HUES48 (cell line): ENCODE measurements around the gene COX10.
"Not testable (repeated sequence)": the region's sequence is repeated elsewhere in the genome, so short reads cannot be mapped to it uniquely, and the experiment has no call there.

Source experiments
- H3K27ac ChIP-seq: one replicate; pipeline ENCODE4 v1.7.0; 2013; ENCODE audit warnings: low read depth, low read length, inconsistent platforms
- H3K27me3 ChIP-seq: 2 replicates; pipeline ENCODE4 v1.6.1; 2013; ENCODE audit warnings: mild to moderate bottlenecking, low read length; ENCODE audit not compliant: control insufficient read depth, insufficient read depth
- H3K36me3 ChIP-seq: 2 replicates; pipeline ENCODE4 v1.6.1; 2013; ENCODE audit warnings: low read length; ENCODE audit not compliant: control insufficient read depth, insufficient read depth
- H3K4me1 ChIP-seq: 2 replicates; pipeline ENCODE4 v1.6.1; 2013; ENCODE audit warnings: mild to moderate bottlenecking, low read length; ENCODE audit not compliant: control insufficient read depth, insufficient read depth
- H3K4me3 ChIP-seq: 2 replicates; pipeline ENCODE4 v1.5.1; 2013; ENCODE audit warnings: mild to moderate bottlenecking, low read depth, low read length
- H3K9ac ChIP-seq: 2 replicates; pipeline ENCODE4 v1.6.1; 2013; ENCODE audit warnings: mild to moderate bottlenecking, low read depth, low read length, moderate library complexity
- H3K9me3 ChIP-seq: 2 replicates; pipeline ENCODE4 v1.6.1; 2013; ENCODE audit warnings: low read length; ENCODE audit not compliant: control insufficient read depth, insufficient read depth

COX10 gene

GRCh38 chr17:14069251-14070021, at the start of gene COX10:
TSS of gene COX10 (plus strand) at chr17:14069504. CDS start at chr17:14069606, 102 bp downstream.
- Histone ChIP-seq H3K36me3 (peaks cover 11% of the 10 kb centered on the region), H3K9me3 (0 out of 2 replicates have a peak, but pooled peaks cover 3% of the 10 kb centered on the region), H3K4me3 (peak within 1 kb of the TSS; percentile 90), H3K27ac (peak within 1 kb of the TSS; percentile 88), H3K9ac (peak within 1 kb of the TSS; percentile 93), H3K27me3 (no peaks in the 10 kb centered on the region), H3K4me1 (no peaks in the 10 kb centered on the region; the same call in 1 of the 2 replicates)

GRCh38 chr17:14021651-14022294, 47.5 kb upstream of the COX10 start:
- H3K27ac ChIP-seq, H3K9me3 ChIP-seq, H3K4me3 ChIP-seq, H3K9ac ChIP-seq, H3K4me1 ChIP-seq, H3K36me3 ChIP-seq, H3K27me3 ChIP-seq: not testable (repeated sequence)

DNA sequence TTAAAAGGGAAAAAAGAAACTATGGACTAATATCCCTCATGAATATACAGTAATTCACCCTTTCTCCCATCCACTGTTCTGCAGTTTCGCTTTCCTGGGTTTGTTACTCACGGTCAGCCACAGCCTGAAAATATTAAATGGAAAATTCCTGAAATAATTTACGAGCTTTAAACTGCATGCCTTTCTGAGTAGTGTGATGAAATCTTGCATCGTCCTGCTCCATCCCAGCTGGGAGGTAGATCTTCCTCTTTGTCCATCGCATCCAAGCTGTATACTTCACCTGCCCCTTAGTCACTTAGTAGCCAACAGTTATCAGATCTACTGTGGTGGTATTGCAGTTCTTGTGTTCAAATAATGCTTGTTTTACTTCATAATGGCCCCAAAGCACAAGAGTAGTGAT, 39.5 kb upstream of the COX10 start:
- not testable (repeated sequence) for H3K9me3 ChIP-seq, H3K4me1 ChIP-seq, H3K27ac ChIP-seq, H3K4me3 ChIP-seq, H3K9ac ChIP-seq, H3K27me3 ChIP-seq
- H3K36me3 ChIP-seq: peaks cover 14% of the 10 kb centered on the region

GRCh38 chr17:14032234-14032633, 37.1 kb upstream of the COX10 start:
- peaks cover 14% of the 10 kb centered on the region for H3K36me3 ChIP-seq
- no peak overlapping the region for H3K27ac ChIP-seq
- H3K4me3 ChIP-seq: no peak overlapping the region
- H3K9ac ChIP-seq: no peak overlapping the region
- H3K27me3 ChIP-seq: no peaks in the 10 kb centered on the region
- no peaks in the 10 kb centered on the region for H3K4me1 ChIP-seq
- no peaks in the 10 kb centered on the region for H3K9me3 ChIP-seq

- Histone ChIP-seq H3K27ac (no peak overlapping the region), H3K36me3 (peaks cover 14% of the 10 kb centered on the region), H3K9ac (no peak overlapping the region), H3K4me3 (no peak overlapping the region), H3K27me3 (no peaks in the 10 kb centered on the region), H3K4me1 (no peaks in the 10 kb centered on the region), H3K9me3 (no peaks in the 10 kb centered on the region)
These were observed 36.1 kb upstream of the COX10 start for GRCh38 chr17:14033166-14033565.

GRCh38 chr17:14037453-14037852, 31.9 kb upstream of the COX10 start:
- H3K9me3 ChIP-seq: no peaks in the 10 kb centered on the region
- no peak overlapping the region for H3K9ac ChIP-seq
- H3K36me3 ChIP-seq: peaks cover 11% of the 10 kb centered on the region
- no peak overlapping the region for H3K27ac ChIP-seq
- no peak overlapping the region for H3K4me3 ChIP-seq
- no peaks in the 10 kb centered on the region for H3K27me3 ChIP-seq
- H3K4me1 ChIP-seq: no peaks in the 10 kb centered on the region

- Histone ChIP-seq H3K9ac (no peak overlapping the region), H3K27me3 (no peaks in the 10 kb centered on the region), H3K27ac (no peak overlapping the region), H3K9me3 (no peaks in the 10 kb centered on the region), H3K36me3 (peaks cover 9% of the 10 kb centered on the region), H3K4me1 (no peaks in the 10 kb centered on the region), H3K4me3 (no peak overlapping the region)
These were observed 31.1 kb upstream of the COX10 start for GRCh38 chr17:14038206-14038605.

- no peaks in the 10 kb centered on the region for H3K36me3 ChIP-seq
- H3K4me1 ChIP-seq: no peaks in the 10 kb centered on the region
- H3K9ac ChIP-seq: no peak overlapping the region
- no peaks in the 10 kb centered on the region for H3K9me3 ChIP-seq
- no peak overlapping the region for H3K27ac ChIP-seq
- H3K27me3 ChIP-seq: no peaks in the 10 kb centered on the region
- H3K4me3 ChIP-seq: no peak overlapping the region
These were observed 26.9 kb upstream of the COX10 start for GRCh38 chr17:14042411-14042810.

DNA sequence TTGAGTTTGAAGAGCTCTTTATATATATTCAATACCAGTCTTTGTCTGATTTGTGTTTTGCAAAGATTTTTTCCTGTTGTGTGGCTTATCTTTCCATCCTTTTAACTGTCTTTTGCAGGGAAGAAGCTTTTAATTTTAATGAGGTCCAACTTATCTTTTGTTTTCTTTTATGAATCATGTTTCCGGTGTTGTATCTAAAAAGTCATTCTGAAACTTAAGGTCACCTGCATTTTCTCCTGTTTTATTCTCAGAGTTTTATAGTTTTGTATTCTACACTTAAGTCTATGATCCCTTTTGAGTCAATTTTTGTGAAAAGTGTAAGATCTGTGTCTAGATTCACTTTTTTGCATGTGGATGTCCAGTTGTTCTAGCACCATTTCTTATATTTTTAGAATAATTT, 24.6 kb upstream of the COX10 start:
- H3K4me3 ChIP-seq: no peak overlapping the region
- H3K4me1 ChIP-seq: no peaks in the 10 kb centered on the region
- no peak overlapping the region for H3K9ac ChIP-seq
- H3K27ac ChIP-seq: no peak overlapping the region
- H3K9me3 ChIP-seq: no peaks in the 10 kb centered on the region
- no peaks in the 10 kb centered on the region for H3K27me3 ChIP-seq
- H3K36me3 ChIP-seq: no peaks in the 10 kb centered on the region

- H3K27ac ChIP-seq: no peak overlapping the region
- H3K4me1 ChIP-seq: no peaks in the 10 kb centered on the region
- no peak overlapping the region for H3K4me3 ChIP-seq
- no peaks in the 10 kb centered on the region for H3K9me3 ChIP-seq
- H3K36me3 ChIP-seq: no peaks in the 10 kb centered on the region
- no peaks in the 10 kb centered on the region for H3K27me3 ChIP-seq
- H3K9ac ChIP-seq: no peak overlapping the region
These were observed 22.3 kb upstream of the COX10 start for GRCh38 chr17:14046978-14047377.

GRCh38 chr17:14047591-14047990, 21.7 kb upstream of the COX10 start:
- Histone ChIP-seq H3K27ac (no peak overlapping the region), H3K9ac (no peak overlapping the region), H3K4me1 (no peaks in the 10 kb centered on the region), H3K36me3 (no peaks in the 10 kb centered on the region), H3K9me3 (no peaks in the 10 kb centered on the region), H3K4me3 (no peak overlapping the region), H3K27me3 (no peaks in the 10 kb centered on the region)
